GM21717 (cell line): ENCODE measurements around the gene EXD3.

Experiments used
- ATAC-seq: cut with Tn5 transposase; IDR thresholded peaks from one replicate; pipeline ENCODE4 v1.9.1; 2021; ENCODE audit warnings: mild to moderate bottlenecking, moderate library complexity; ENCODE audit not compliant: unreplicated experiment

EXD3 gene

DNA sequence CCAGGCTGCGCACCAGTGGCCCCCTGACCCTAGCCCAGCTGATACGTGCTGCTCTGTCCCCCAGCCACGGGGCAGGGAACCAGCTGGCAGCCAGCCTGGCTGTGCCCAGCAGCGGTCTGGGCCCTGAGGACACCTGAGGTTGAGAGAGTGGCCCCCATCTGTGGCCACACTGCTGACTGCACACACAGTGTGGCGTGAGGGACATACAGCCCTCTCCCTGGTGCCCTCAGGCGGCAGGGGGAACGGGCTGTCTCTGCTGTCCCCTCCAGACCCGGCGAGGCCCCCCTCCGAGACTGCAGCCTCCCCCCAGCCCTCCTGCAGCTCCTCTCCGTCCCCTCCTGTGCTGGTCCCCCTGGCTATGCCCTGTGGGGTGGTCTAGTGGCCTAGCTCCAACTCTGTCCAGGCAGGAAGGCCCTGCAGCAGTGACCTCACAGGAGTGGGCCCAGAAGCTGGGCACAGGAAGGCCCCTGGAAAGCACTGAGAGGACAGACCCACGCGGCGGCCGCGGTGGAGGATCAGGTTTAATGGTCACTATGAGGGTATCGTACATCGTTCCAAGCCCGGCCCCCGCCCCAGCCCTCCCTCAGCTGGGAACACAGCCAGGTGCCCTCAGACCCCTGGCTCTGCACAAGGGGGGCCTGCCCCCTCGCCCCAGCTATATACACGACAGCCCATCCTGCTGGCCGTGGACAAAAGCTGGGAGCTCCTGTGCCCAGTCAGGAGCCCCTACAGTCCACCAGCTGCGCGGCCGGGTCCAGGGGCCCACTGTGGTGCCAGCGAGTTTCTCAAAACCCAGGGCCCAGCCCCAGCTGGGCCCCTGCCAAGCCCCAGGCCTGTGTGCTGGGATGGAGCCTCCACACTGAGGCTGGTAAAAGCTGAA is 25.0 kb upstream of the EXD3 start:
- no peak for ATAC-seq

DNA sequence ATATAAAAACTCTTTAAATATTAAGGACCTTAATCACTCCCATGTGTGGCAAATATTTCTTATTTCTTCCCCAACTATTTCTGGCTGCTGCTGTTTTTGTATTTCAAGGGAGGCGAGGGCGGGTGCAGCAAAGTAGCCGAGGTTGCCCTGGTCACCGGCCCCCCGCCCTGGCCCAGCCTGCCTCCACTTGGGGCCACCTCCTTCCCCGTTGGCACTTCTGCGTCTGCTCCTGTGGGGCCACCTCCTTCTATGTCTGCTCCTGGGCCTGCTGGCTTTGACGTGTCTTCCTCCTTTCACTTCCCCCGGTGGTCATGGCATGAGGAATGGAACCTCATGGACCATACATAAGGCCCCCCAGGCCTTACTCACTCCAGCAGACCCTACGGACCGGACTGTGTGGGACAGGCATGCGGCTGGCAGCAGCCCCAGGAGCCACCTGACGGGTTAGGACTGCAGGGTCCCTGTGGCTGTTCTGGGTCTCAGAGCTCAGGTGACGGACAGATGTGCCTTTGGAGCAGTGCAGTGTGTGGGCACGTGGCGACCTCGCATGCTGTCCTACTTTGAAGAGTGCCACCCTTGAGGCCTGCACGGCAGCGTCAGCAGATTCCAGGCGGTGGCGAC is 24.0 kb upstream of the EXD3 start:
- ATAC-seq: no peak

DNA sequence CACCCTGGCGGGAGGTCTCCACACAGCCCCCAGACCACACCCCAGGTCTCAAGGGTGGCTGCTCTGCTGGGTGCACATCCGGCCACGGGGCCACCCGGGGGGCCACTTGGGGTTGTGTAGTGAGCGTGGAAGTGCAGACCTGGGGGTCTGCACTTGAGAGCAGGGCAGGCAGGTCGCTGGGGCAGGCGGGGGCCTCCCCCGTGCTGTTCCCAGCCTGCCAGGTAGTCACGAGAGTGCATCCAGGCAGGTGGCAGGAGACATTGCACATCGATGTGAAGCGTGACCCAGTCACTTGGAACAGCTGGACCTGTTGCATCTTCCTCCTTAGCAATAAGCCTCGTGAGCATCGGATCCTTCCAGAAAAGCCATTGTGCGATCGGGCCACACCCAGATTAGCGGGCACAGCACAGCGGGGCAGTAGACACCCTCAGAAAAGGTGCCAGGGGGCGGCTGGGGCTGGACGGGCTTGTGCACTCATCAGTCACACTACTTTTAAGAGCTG is 23.0 kb upstream of the EXD3 start:
- ATAC-seq: no peak

DNA sequence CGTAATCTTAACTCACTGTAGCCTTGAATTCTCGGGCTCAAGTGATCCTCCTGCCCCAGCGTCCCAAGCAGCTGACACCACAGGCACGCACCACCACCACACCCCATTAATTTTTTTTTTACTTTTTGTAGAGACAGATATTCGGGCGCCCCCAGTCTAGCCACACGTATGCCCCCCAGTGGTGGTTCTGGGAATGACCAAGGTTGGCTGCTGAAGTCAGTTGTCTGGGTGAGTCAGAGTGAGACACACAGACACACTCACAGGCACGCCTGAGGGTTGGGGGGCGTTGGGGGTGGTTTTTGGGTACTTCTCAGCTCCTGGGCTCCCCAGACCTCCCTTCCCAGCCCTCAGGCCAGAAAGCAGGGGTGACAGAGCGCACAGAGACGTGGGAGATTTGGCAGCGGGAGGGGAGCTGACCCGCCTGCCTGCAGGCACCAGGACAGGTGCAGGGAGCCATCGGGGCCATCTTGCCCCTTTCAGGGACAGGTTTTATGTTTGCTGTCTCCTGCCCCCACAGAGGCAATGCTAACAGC is 22.4 kb upstream of the EXD3 start:
- ATAC-seq: no peak

DNA sequence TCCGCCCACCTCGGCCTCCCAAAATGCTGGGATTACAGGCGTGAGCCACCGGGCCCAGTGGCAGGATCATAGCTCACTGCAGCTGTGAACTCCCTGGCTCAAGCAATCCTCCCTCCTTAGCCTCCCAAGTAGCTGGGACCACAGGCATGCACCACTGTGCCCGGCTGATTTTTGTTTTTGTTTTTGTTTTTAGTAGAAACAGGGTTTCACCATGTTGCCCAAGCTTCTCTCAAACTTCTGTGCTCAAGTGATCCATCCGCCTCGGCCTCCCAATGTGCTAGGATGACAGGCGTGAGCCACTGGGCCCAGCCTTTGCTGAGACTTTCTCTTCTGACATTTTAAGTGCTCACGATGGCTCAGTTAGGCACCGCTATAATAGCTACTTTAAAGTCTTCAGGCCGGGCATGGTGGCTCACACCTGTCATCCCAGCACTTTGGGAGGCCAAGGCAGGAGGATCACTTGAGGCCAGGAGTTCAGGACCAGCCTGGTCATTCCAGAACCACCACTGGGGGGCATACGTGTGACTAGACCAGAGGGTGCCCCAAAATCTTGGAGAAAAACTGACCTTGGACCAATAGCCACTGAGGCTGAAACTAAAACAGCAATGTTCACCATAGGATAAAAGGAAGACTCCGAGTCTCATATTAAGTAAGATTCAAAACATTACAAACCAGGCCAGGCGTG is 21.3 kb upstream of the EXD3 start:
- ATAC-seq: no peak

DNA sequence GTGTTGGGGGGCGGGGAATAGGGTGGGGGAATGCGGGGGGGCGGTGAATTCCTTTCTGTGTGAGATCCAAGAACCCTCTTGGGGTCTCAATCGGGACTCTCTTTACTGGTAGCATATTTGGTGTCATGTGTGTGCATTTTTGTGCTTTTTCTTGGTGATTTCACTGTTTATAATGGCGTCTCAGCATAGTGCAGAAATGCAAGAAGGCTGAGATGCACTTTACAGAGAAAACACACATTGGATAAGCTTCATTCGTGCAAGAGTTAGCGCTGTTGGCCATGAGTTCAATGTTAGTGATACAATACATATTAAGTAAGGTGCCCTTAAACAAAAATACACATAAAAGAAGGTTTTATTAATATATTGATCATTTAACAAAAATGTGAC is 19.0 kb upstream of the EXD3 start:
- ATAC-seq: no peak

DNA sequence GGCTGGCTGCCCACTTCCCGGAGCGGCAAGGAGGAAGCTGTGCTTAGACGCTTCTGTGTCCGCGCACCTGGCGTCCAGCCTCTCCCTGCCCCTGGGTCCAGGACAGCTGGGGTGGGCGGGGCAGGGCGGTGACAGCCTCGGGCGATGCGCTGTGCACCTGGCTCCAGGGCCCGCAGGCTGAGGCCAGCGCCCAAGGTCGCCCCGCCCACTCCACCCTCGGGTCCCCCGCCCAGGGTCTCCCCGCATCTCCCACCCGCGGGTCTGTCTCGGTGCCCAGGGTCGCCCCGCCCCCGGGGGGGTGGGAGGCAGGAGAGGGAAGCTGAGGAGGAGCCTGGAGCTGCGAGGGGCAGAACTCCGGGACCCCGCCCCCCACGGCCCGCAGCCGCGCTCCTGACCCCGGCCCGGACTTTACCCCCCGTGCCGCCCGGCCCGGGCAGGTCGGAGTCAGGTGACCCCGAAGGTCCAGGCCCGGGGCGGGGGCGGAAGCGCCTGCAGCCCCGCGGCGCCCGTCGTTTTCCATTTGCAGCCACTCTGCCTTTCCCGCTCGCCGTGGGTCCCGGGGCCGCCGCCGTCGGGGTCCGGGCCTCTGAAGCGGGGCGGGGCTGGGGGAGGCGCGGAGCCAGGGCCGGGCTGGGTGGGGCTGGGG is 18.4 kb upstream of the EXD3 start, which contains the start of gene ENTPD8:
TSS of gene ENTPD8 (minus strand) at position 69 of the 646 bp plus-strand sequence. CDS start 3,072 bp downstream, outside the sequence.
- ATAC-seq: no peak

DNA sequence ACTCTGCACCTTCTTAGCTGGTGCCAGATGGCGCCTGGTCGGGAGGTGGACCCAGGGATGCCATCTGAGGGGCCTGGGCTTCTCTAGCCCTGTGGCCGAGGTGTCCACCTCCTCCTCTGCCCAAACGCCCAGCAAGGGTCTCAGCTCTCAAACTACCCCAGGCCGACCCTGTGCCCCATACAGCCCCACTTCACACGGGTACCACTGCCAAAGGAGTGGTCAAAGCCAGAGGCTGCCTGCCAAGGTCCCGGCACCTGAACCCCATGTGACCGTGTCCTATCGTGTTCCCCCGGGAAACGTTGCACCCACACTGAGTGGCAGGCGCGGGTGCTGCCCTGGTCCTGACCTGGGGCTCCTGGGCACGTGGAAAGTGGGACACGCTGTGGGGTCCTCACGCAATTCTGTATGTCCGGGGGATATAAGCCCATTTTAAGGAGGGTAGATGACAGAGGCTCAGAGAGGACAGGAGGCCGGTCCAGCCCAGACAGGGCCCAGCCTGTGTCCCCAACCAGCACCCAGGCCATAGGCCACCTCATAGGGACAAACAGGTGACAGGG is 16.3 kb upstream of the EXD3 start:
- ATAC-seq: no peak

DNA sequence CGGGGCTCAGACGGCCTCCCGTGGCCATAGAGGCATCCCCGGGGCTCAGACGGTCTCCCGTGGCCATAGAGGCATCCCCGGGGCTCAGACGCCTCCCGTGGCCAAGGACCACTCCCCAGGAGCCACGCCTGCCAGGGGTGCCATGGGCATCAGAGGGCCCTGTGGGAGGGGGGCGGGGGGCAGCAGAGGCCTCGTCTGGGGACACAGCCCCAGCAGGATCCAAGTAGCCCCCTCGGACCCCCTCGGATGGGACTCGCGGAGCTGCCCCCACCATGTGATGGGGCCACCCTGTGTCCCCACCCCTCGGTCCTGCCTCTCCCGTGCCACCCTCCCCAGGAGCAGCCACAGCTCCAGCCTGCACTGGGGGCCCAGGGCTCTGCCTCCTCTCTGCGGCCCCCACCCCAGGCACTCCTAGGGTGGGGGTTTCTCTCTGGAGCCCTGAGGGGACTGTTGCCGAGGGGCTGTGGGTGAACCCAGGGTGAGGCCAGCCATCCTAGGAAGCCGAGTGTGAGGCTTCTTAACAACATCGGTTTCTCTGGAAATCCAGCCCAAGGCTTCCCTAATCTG is 15.7 kb upstream of the EXD3 start:
- ATAC-seq: no peak

DNA sequence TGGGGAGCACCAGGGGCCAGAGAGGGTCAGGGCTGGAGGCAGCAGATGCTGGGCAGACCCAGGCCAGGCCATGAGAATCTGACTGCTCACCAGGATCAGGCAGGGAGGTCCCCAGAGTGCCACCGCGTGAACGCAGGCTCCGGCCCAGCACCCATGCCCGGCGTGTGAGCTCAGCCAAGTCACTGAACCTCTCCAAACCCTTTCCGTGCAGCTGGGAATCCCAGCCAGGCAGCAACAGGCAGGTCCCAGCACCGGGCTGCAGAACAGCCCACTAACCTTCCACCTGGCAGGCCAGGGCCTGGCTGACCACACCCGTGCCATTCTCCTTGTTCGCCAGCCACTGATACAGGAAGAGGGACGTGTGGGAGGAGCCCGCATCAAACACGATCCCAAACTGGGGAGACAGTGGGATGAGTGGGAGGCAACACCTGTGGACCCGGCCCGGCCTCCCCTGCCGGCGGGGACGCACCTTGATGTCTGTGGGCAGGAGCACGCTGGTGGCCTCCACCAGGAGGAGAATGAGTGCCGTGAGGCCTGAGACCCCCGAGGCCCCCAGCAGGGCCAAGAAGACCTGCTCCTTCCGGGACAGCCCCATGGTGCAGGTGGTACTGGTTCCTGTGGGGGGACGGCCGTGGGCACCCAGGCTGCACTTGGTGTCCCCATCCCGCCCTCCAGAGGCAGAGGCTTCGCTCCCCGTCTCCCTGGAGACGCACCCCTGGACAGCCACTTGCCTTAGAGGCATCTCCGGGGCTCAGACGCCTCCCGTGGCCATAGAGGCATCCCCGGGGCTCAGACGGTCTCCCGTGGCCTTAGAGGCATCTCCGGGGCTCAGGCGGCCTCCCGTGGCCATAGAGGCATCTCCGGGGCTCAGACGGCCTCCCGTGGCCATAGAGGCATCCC is 15.0 kb upstream of the EXD3 start:
- no peak for ATAC-seq

DNA sequence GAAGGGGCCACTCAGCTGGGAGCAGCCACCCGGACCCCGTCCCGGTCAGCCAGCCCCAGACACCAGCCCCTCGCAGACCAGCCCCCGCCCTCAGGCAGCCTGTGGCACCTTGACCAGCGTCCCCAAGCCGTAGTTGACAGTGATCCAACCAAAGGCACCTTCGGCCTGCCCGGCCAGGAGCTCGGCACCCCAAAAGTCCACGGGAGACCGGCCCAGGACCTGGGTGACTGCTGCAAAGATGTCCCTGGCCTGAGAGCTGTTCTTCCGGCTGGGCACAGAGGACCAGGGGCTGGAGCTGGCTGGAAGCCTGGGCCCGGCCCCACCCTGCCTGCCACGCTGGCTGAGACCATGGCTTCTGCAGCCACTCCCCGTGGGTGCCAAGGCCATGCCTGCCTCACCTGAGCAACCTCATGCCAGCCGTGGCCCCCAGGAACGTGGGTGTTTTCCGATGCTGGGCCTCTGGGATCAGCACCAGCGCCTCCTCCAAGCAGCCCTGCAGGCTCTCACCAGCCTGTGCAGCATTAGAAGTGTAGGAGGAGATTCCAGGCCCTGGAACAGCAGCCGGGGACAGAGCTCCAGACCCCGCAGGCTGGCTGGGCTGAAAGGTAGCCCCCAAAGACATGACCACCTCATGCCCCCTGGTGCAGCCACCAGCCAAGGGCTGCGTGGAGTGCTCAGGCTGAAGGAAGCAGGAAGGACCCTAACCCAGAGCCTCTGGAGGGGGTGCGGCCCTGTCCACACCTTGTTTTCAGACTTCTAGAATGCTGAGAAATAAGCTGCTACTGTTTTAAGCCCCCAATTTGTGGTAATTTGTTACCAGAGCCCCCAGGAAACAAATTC is 14.0 kb upstream of the EXD3 start:
- ATAC-seq: no peak

DNA sequence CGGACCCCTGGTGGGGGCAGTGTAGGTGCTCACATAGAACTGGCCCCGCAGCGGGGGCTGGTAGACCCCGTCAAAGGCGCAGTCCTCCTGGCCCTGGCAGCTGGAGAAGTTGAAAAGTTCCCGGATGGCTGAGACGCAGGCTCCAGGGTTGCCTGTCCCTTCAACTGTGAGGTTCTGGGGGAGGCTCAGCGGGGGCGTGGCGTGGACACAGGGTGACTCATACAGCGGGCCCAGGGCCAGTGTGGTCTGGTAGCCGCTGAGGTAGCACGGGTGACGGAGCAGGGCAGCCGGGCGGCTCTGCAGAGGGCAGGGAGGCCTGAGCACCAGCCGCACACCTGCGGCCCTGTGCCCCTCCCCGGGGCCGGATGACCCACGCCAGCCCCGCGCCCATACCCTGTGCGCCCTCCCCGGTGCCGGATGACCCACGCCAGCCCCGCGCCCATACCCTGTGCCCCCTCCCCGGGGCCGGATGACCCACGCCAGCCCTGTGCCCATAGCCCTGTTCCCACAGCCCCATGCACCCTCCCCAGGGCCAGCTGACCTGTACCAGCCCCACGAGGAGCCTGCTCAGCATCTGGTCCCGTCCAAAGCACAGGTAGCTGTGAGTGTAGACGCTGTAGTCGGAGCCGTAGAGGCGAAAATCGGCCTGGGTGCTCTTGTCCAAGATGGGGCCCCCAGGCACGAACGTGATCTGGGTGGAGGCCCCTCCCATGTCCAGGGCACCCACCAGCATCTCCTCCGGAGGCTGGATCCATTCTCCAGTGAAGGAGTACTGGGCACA is 13.2 kb upstream of the EXD3 start:
- no peak for ATAC-seq

DNA sequence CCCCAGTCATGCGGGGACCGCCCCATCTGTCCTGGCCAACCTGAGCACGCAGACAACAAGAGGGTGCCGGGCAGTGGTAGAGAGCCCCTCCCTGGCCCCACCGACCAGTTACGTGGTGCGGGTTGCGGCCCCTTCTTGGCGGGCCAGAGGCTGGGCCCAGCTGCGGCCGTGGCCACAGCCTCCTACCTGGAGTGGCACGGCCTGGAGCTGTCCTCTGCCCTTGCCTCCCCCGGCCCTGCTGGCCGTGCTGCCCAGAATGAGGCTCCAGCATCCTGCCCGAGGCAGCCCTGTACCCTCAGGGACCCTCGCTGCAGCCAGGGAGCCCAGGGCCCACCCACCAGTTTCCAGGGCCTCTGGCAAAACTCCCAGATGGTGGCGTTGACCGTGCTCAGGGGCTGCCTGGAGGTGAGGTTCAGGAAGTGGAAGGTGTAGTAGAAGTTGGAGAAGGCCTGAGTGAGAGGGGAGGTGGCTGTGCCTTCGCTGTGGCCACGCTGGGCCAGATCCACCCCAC is 12.5 kb upstream of the EXD3 start:
- no peak for ATAC-seq

DNA sequence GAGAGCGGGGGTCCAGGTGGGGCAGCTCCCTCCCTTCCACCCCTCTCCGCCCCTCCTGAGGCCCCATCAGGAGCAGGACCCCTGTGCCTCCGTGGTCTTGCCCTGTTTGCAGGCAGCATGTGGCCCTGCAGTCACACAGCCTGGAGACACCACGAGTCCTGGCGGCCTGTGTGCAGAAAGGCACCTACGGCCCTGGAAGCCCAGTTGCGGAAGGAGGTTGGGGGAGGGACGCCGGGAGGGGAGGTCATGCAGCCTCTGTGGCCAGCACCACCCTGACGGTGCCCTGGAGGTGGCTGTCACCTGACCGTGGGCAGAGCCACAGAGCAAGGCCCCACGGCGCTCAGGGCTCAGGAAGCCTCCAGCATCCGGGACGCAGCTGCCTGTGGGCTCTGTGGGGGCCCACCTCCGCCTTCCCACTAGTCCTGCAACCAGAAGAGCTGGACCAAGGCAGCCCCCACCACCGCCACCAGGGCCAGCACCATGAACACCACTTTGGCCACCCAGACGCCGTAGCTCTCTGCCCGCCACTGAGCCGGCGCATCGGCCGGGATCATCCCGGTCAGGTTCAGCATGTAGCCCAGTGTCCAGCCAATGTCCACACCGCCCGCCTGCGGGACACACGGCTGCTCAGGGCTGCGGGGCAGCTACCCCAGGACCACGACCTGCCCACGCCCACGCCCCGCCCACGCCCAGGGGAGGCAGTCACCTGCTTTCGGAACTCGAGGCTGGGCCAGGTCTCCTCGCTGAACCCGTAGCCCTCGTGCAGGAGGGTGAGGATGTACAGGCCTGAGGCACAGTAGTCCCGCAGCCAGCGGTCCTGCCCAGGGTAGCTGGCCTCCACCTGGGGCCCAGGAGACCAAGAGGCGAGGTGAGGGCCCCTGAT is 11.8 kb upstream of the EXD3 start:
- ATAC-seq: no peak

DNA sequence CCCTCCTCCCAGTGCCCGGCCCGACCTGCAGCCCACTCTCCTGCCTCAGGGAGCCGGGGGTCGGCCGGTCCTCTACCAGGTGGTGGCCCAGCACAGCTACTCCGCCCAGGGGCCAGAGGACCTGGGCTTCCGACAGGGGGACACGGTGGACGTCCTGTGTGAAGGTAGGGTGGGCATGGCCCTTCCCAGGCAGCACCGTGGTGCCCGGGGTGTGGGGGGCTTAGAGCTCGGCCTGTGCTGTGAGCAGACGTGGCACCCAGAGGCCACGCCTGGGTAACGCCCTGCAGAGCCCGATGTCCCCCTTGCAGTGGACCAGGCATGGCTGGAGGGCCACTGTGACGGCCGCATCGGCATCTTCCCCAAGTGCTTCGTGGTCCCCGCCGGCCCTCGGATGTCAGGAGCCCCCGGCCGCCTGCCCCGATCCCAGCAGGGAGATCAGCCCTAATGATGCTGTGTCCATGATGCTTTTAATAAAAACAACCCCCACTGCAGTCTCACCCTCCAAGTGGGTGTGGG is 11.0 kb upstream of the EXD3 start:
- no peak for ATAC-seq

DNA sequence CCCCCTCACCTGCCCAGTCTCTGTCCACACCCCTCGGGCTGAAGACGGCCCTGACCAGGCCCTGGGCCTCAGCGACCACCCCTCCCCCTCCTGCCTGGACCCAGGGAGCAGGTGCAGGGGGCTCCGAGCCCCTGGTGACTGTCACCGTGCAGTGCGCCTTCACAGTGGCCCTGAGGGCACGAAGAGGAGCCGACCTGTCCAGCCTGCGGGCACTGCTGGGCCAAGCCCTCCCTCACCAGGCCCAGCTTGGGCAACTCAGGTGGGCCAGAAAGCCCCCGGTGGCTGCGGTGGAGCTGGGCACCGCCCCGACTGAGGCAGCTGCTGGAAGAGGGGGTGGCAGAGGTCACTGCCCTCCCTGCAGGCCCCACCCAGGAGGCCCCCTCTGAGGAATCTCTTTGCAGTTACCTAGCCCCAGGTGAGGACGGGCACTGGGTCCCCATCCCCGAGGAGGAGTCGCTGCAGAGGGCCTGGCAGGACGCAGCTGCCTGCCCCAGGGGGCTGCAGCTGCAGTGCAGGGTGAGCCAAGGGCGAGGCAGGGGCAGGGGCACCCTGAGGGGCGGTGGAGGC is 10.5 kb upstream of the EXD3 start:
- ATAC-seq: no peak
